Right lobe of liver (tissue), 6 donors: ENCODE data around the gene NKAPD1. TPM values are rescaled to one million over a fixed set of nuclear protein-coding genes. Genes with fewer than 3 reads are reported as not detected.

ENCODE experiments used
- ATAC-seq, 4 donors: fragments of 200-7000 bp; cut with Tn5 transposase; one replicate each; pipeline ENCODE4 v1.9.1; 2020; ENCODE audit warnings: mild to moderate bottlenecking in 4 of 4, moderate library complexity in 4 of 4
- DNase-seq, 3 donors: peaks; one replicate each; pipeline ENCODE4 v3.0.0-alpha.2; 2020
- H3K27ac ChIP-seq, 3 donors: fragments of 200-600 bp; one replicate each; pipeline ENCODE4 v1.8.0; 2022
- H3K27me3 ChIP-seq, 2 donors: fragments of 200-600 bp; one replicate each; pipeline ENCODE4 v1.8.0; 2022
- H3K36me3 ChIP-seq, 4 donors: fragments of 200-600 bp; sonication (generic) in 1 of 4; one replicate each; pipeline versions ENCODE4 v1.5.1 to v1.8.0; 2017 to 2022; ENCODE audit warnings: control low read depth in 1 of 4
- H3K4me1 ChIP-seq, 4 donors: fragments of 200-600 bp; sonication (generic) in 1 of 4; one replicate each; pipeline versions ENCODE4 v1.5.1 to v1.8.0; 2017 to 2022; ENCODE audit warnings: control low read depth in 1 of 4
- H3K4me3 ChIP-seq, 3 donors: fragments of 200-600 bp; one replicate each; pipeline ENCODE4 v1.8.0; 2022
- H3K9me3 ChIP-seq, 4 donors: fragments of 200-600 bp; sonication (generic) in 1 of 4; one replicate each; pipeline versions ENCODE4 v1.5.1 to v1.8.0; 2017 to 2022; ENCODE audit warnings: control low read depth in 1 of 4
- CTCF ChIP-seq, 4 donors: fragments of 200-600 bp in 3 of 4; fragments of 450-650 bp in 1 of 4; IDR thresholded peaks; one replicate each; pipeline versions ENCODE4 v1.5.1 to v1.8.0; 2016 to 2022; ENCODE audit warnings: antibody characterized with exemption in 4 of 4, mild to moderate bottlenecking in 2 of 4
- POLR2A ChIP-seq: fragments of 450-650 bp; IDR thresholded peaks from one replicate; pipeline ENCODE4 v1.6.1; 2017; ENCODE audit warnings: antibody characterized with exemption, mild to moderate bottlenecking
- WGBS: methylation state at CpG from one replicate; pipeline ENCODE4 v1.1.6; 2018; ENCODE audit warnings: low coverage, low lambda C conversion rate; ENCODE audit not compliant: insufficient coverage; ENCODE audit errors: missing lambda C conversion rate; 5-methylcytosine and 5-hydroxymethylcytosine counted together
- intact Hi-C, 2 donors: fragments of 100-400 bp; cut with DNase I; formaldehyde crosslinking; loops; one replicate each; pipeline versions ENCODE4 v1.11.2 to v1.14.1; 2022
- total RNA-seq, 6 experiments: library from RNA; depleted of rRNA in 2 of 6; stranded (reverse); fragments of >200 nt in 2 of 6; fragmentation: NEBNext Ultra II Directional in 3 of 6; extraction: Animal tissue kit (Norgen Biotek cat#: 25700) in 3 of 6; gene quantifications; one replicate each; pipeline versions ENCODE4 v1.1.0 to v1.2.4, GENCODE V29; 2016 to 2023
- donor health status: DM: no; HTN: yes; CAD: no.
- donor health status: DM: no; HTN: no; CAD: no.
- donor health status: DM: no; HTN: no; CAD: no.
- donor health status: DM: no; HTN: yes; CAD: no.
- donor health status: DM: no; HTN: yes; CAD: no.

Gene NKAPD1
- total RNA-seq, 6 experiments from 2014 or later, result 4.7 to 7.7 (median 6.0) TPM

GRCh38 chr11:112118176-112118575, 44.1 kb downstream of the NKAPD1 start:
- no peak for DNase-seq
- no peak overlapping the region for H3K27ac ChIP-seq
- no peak for ATAC-seq
- WGBS, result 43% methylated on average over 1 of the region's 2 CpGs
- no peak overlapping the region for H3K4me3 ChIP-seq
- H3K27me3 ChIP-seq, result no peaks in the 10 kb centered on the region
- TF ChIP-seq CTCF (IDR thresholded peaks at IDR 0.05) (no peak), POLR2A (no peak)
- intact Hi-C loops, result no loop called here
- no peaks in the 10 kb centered on the region for H3K4me1 ChIP-seq
- no peaks in the 10 kb centered on the region for H3K9me3 ChIP-seq
- no peaks in the 10 kb centered on the region for H3K36me3 ChIP-seq

GRCh38 chr11:112121981-112122615, 48.0 kb downstream of the NKAPD1 start:
- DNase-seq (no peak), ATAC-seq (no peak)
- Histone ChIP-seq H3K4me3 (no peak overlapping the region), H3K4me1 (no peaks in the 10 kb centered on the region), H3K27me3 (no peaks in the 10 kb centered on the region), H3K27ac (no peak overlapping the region), H3K9me3 (no peaks in the 10 kb centered on the region), H3K36me3 (no peaks in the 10 kb centered on the region)
- intact Hi-C loops, result no loop called here
- no peak for TF ChIP-seq POLR2A
- TF ChIP-seq CTCF (IDR thresholded peaks at IDR 0.05), result no peak
- WGBS, result 89% methylated on average over 4 of the region's 5 CpGs

DNA sequence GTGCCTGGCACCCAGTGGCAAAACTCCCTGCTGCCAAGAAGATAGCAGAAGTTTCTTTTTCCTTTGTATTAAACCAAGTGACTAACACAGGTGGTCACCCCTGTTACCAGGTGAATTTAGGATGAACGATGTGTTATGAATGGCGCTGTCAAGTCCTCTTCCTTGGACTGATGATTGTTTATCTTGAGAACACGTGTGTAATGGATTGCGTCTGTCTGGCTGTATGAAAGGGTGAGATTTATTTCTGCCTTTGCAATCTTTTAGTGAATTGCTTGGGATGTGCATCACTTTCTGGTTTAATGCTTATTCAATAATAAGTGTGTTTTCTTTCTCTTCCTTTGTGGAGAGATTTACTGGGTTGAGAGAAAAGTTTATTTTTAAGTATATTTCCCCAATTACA, 49.0 kb downstream of the NKAPD1 start:
- TF ChIP-seq CTCF (IDR thresholded peaks at IDR 0.05), result no peak
- intact Hi-C loops, result no loop called here
- H3K4me3 ChIP-seq, result no peak overlapping the region
- DNase-seq, result no peak
- no peaks in the 10 kb centered on the region for H3K27me3 ChIP-seq
- ATAC-seq, result no peak
- no peak overlapping the region for H3K27ac ChIP-seq
- WGBS, result 91% methylated on average over 4 of the region's 4 CpGs
- H3K4me1 ChIP-seq, result no peaks in the 10 kb centered on the region
- no peaks in the 10 kb centered on the region for H3K36me3 ChIP-seq
- no peaks in the 10 kb centered on the region for H3K9me3 ChIP-seq

DNA sequence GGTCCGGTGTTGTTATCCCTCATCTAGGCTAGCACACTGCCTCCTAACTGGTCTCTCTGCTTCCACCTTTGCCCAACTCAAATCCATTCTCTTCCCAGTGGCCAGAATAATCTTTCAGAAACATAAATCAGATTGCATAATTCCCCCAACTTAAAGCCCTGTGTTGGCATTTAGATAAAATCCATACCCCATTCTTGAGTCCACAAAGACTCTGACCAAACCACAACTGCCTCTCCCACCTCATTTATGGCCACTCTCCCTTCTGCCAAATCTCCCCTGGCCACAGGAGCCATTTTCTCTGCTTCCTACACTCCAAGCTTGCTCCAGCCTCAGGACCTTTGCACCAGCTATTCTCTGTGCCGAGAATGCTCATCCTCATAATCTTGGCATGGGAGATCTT, 53.0 kb downstream of the NKAPD1 start:
- Histone ChIP-seq H3K36me3 (no peaks in the 10 kb centered on the region), H3K27me3 (no peaks in the 10 kb centered on the region), H3K4me3 (no peak overlapping the region), H3K27ac (no peak overlapping the region), H3K4me1 (peaks cover 0 to 6% (median 0%) of the 10 kb centered on the region in 4 donors), H3K9me3 (no peaks in the 10 kb centered on the region)
- DNase-seq (no peak), ATAC-seq (no peak)
- TF ChIP-seq POLR2A (no peak), CTCF (IDR thresholded peaks at IDR 0.05) (no peak)
- WGBS, result 94% methylated on average over 2 of the region's 2 CpGs
- intact Hi-C loops, result no loop called here
